ENCODE data around the gene ILF2.
"Not testable (repeated sequence)": the region's sequence is repeated elsewhere in the genome, so short reads cannot be mapped to it uniquely, and the experiment has no call there.

The ILF2 gene

DNA sequence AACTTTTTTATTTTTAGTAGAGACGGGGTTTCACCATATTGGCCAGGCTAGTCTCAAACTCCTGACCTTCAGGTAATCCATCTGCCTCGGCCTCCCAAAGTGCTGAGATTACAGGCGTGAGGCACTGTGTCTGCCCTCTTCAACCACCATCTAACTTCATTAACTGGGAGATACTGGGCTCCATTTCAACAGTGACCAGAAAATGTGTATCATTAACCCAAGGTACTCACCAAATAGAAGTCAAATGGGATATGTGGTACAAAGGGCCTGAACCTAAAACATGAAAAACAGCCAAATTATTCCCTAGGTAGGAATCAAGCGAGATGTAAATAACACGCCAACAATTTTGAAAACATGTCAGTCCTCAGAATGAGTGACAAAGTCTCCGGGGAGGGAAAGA is 1.2 kb downstream of the ILF2 start:
- no peak for DNase-seq
- peaks cover 59% of the 10 kb centered on the region for H3K36me3 ChIP-seq (ENCODE audit: insufficient read depth, low read length)
- H3K4me3 ChIP-seq (ENCODE audit: low read depth in 1 of 2, low read length in 2 of 2), result peak overlapping the region; percentile 75 to 95
- peaks cover 35% of the 10 kb centered on the region for H3K4me1 ChIP-seq (ENCODE audit: insufficient read depth, low read length)
- no peaks in the 10 kb centered on the region for H3K27me3 ChIP-seq (ENCODE audit: insufficient read depth, low read length, poor library complexity)
- H3K4me2 ChIP-seq (ENCODE audit: insufficient read depth, low read length), result peak overlapping the region; percentile 94
- no peak for ATAC-seq (ENCODE audit: insufficient read depth, low read depth)
- no peaks in the 10 kb centered on the region for H3K9me3 ChIP-seq (ENCODE audit: insufficient read depth, low read length, severe bottlenecking)
- H3K27ac ChIP-seq (ENCODE audit: low read length), result peak overlapping the region; percentile 92
- peaks cover 24% of the 10 kb centered on the region; the same call in 1 of the 2 replicates for H4K20me1 ChIP-seq (ENCODE audit: insufficient read depth, low read length)
- H3K9ac ChIP-seq (ENCODE audit: low read depth, low read length), result peak overlapping the region; percentile 88
- H2AFZ ChIP-seq (ENCODE audit: low read depth, low read length), result no peak overlapping the region
- peaks cover 57% of the 10 kb centered on the region for H3K79me2 ChIP-seq (ENCODE audit: insufficient read depth, low read length)
- no peak for TF ChIP-seq EZH2 (IDR thresholded peaks at IDR 0.05; ENCODE audit: borderline replicate concordance, low read depth, low read length, severe bottlenecking)
- TF ChIP-seq, protein P1, sequence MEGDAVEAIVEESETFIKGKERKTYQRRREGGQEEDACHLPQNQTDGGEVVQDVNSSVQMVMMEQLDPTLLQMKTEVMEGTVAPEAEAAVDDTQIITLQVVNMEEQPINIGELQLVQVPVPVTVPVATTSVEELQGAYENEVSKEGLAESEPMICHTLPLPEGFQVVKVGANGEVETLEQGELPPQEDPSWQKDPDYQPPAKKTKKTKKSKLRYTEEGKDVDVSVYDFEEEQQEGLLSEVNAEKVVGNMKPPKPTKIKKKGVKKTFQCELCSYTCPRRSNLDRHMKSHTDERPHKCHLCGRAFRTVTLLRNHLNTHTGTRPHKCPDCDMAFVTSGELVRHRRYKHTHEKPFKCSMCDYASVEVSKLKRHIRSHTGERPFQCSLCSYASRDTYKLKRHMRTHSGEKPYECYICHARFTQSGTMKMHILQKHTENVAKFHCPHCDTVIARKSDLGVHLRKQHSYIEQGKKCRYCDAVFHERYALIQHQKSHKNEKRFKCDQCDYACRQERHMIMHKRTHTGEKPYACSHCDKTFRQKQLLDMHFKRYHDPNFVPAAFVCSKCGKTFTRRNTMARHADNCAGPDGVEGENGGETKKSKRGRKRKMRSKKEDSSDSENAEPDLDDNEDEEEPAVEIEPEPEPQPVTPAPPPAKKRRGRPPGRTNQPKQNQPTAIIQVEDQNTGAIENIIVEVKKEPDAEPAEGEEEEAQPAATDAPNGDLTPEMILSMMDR (IDR thresholded peaks at IDR 0.05; ENCODE audit: borderline replicate concordance, extremely low read depth, low read length, poor library complexity, severe bottlenecking), result no peak

DNA sequence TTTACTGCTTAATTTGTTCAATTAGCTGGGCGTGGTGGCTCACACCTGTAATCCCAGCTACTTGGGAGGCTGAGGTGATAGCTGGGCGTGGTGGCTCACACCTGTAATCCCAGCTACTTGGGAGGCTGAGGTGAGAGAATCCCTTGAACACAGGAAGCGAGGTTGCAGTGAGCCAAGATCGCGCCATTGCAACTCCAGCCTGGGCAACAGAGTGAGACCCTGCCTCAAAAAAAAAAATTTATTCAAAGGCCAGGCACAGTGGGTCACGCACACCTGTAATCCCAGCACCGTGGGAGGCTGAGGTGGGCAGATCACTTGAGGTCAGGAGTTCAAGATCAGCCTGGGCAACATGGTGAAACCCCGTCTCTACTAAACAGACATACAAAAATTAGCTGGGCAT is 2.1 kb downstream of the ILF2 start:
- H3K36me3 ChIP-seq (ENCODE audit: insufficient read depth, low read length), result peaks cover 68% of the 10 kb centered on the region
- ATAC-seq (ENCODE audit: insufficient read depth, low read depth); H2AFZ ChIP-seq (ENCODE audit: low read depth, low read length); H3K27me3 ChIP-seq (ENCODE audit: insufficient read depth, low read length, poor library complexity); DNase-seq; H3K9me3 ChIP-seq (ENCODE audit: insufficient read depth, low read length, severe bottlenecking); H3K27ac ChIP-seq (ENCODE audit: low read length): not testable (repeated sequence)
- H3K4me1 ChIP-seq (ENCODE audit: insufficient read depth, low read length), result peaks cover 35% of the 10 kb centered on the region
- peaks cover 24% of the 10 kb centered on the region; the same call in 1 of the 2 replicates for H4K20me1 ChIP-seq (ENCODE audit: insufficient read depth, low read length)
- H3K4me3 ChIP-seq (ENCODE audit: low read depth in 1 of 2, low read length in 2 of 2), result peak overlapping the region in 1 of 2 experiments; percentile 75; a peak in 1 of 4 replicates
- peak overlapping the region; percentile 28; the same call in 1 of the 2 replicates for H3K9ac ChIP-seq (ENCODE audit: low read depth, low read length)
- peaks cover 61% of the 10 kb centered on the region for H3K79me2 ChIP-seq (ENCODE audit: insufficient read depth, low read length)
- peak overlapping the region; percentile 94 for H3K4me2 ChIP-seq (ENCODE audit: insufficient read depth, low read length)

DNA sequence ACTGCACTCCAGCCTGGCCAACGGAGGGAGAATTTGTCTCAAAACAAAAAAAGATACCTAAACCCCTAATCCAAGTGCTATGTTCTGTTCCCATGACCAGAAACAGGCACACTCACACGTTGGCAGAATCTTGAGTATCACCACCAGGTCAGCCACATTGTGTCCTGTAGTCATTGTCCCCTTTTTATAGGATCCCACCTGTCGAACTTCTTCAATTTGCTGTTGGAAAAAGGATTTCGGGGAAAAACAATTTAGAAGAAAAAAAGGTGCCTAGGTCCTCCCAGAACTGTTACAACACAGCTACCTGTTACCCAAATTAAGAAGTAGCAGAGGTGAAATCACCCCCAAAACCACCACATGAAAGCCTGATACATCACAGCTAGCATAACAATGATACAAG is 3.4 kb downstream of the ILF2 start:
- peaks cover 61% of the 10 kb centered on the region for H3K79me2 ChIP-seq (ENCODE audit: insufficient read depth, low read length)
- no peak overlapping the region for H3K4me3 ChIP-seq (ENCODE audit: low read depth in 1 of 2, low read length in 2 of 2)
- H3K9me3 ChIP-seq (ENCODE audit: insufficient read depth, low read length, severe bottlenecking), result no peaks in the 10 kb centered on the region
- no peaks in the 10 kb centered on the region for H3K27me3 ChIP-seq (ENCODE audit: insufficient read depth, low read length, poor library complexity)
- peaks cover 25% of the 10 kb centered on the region; the same call in 1 of the 2 replicates for H4K20me1 ChIP-seq (ENCODE audit: insufficient read depth, low read length)
- DNase-seq (no peak), ATAC-seq (ENCODE audit: insufficient read depth, low read depth) (no peak)
- no peak overlapping the region for H3K27ac ChIP-seq (ENCODE audit: low read length)
- H3K4me2 ChIP-seq (ENCODE audit: insufficient read depth, low read length), result peak overlapping the region; percentile 94; the same call in 1 of the 2 replicates
- peaks cover 33% of the 10 kb centered on the region for H3K4me1 ChIP-seq (ENCODE audit: insufficient read depth, low read length)
- H3K9ac ChIP-seq (ENCODE audit: low read depth, low read length), result no peak overlapping the region
- no peak for TF ChIP-seq EZH2 (IDR thresholded peaks at IDR 0.05; ENCODE audit: borderline replicate concordance, low read depth, low read length, severe bottlenecking)
- TF ChIP-seq, protein P1 (IDR thresholded peaks at IDR 0.05; ENCODE audit: borderline replicate concordance, extremely low read depth, low read length, poor library complexity, severe bottlenecking), result no peak
- H3K36me3 ChIP-seq (ENCODE audit: insufficient read depth, low read length), result peaks cover 80% of the 10 kb centered on the region
- no peak overlapping the region for H2AFZ ChIP-seq (ENCODE audit: low read depth, low read length)

DNA sequence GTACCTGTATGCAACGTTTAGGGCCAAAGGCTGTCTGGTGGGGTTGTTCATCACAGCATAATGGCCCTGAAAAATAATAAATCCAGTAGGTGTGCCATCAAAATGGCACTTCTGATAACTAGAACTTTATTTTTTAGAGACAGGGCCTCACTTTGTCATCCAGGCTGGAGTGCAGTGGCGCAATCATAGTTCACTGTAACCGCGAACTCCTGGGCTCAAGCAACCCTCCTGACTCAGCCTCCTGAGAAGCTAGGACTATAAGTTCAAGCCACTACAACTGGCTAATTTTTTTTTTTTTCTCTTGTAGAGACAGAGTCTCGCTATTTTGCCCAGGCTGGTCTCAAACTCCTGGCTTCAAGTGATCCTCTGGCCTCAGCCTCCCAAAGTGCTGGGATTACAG is 7.6 kb downstream of the ILF2 start:
- Histone ChIP-seq H3K79me2 (ENCODE audit: insufficient read depth, low read length) (peaks cover 51% of the 10 kb centered on the region), H2AFZ (ENCODE audit: low read depth, low read length) (no peak overlapping the region), H3K27me3 (ENCODE audit: insufficient read depth, low read length, poor library complexity) (no peaks in the 10 kb centered on the region), H3K9ac (ENCODE audit: low read depth, low read length) (no peak overlapping the region), H3K9me3 (ENCODE audit: insufficient read depth, low read length, severe bottlenecking) (no peaks in the 10 kb centered on the region), H3K4me2 (ENCODE audit: insufficient read depth, low read length) (no peak overlapping the region), H4K20me1 (ENCODE audit: insufficient read depth, low read length) (peaks cover 20% of the 10 kb centered on the region; the same call in 1 of the 2 replicates), H3K27ac (ENCODE audit: low read length) (no peak overlapping the region), H3K36me3 (ENCODE audit: insufficient read depth, low read length) (peaks cover 81% of the 10 kb centered on the region), H3K4me1 (ENCODE audit: insufficient read depth, low read length) (peaks cover 31% of the 10 kb centered on the region), H3K4me3 (ENCODE audit: low read depth in 1 of 2, low read length in 2 of 2) (no peak overlapping the region)
- DNase-seq, result no peak
- no peak for ATAC-seq (ENCODE audit: insufficient read depth, low read depth)
- TF ChIP-seq, protein P1 (IDR thresholded peaks at IDR 0.05; ENCODE audit: borderline replicate concordance, extremely low read depth, low read length, poor library complexity, severe bottlenecking), result no peak
- TF ChIP-seq EZH2 (IDR thresholded peaks at IDR 0.05; ENCODE audit: borderline replicate concordance, low read depth, low read length, severe bottlenecking), result no peak

All from DND-41 (cell line).